NT2/D1 (cell line): ENCODE measurements around the gene RBM28.

Experiments
- DNase-seq: peaks from one replicate; pipeline ENCODE4 v3.0.0-alpha.2; 2011; ENCODE audit warnings: low read depth, low spot score
- H3K27me3 ChIP-seq: 2 replicates; pipeline ENCODE4 v1.6.0; 2011; ENCODE audit warnings: mild to moderate bottlenecking; ENCODE audit not compliant: insufficient read length, insufficient read depth
- H3K36me3 ChIP-seq: 2 replicates; pipeline ENCODE4 v1.6.1; 2011; ENCODE audit warnings: mild to moderate bottlenecking, low read length, mixed read lengths; ENCODE audit not compliant: insufficient read depth, insufficient read length
- H3K4me1 ChIP-seq: 2 replicates; pipeline ENCODE4 v1.5.1; 2011; ENCODE audit not compliant: insufficient read depth, insufficient read length
- H3K4me3 ChIP-seq: 2 replicates; pipeline ENCODE4 v1.5.1; 2011; ENCODE audit warnings: low read depth; ENCODE audit not compliant: insufficient read length
- H3K9ac ChIP-seq: 2 replicates; pipeline ENCODE4 v1.6.0; 2011; ENCODE audit warnings: low read depth; ENCODE audit not compliant: insufficient read length
- H3K9me3 ChIP-seq: 2 replicates; pipeline ENCODE4 v1.5.1; 2011; ENCODE audit warnings: mild to moderate bottlenecking, low read length; ENCODE audit not compliant: insufficient read depth
- SUZ12 ChIP-seq: IDR thresholded peaks from 2 replicates; pipeline ENCODE4 v1.6.1; 2011; ENCODE audit not compliant: insufficient read length, insufficient read depth; ENCODE audit errors: extremely low read depth
- YY1 ChIP-seq: IDR thresholded peaks from 2 replicates; pipeline ENCODE4 v1.6.1; 2011; ENCODE audit not compliant: insufficient read length, insufficient read depth
- ZNF274 ChIP-seq: IDR thresholded peaks from 2 replicates; pipeline ENCODE4 v1.6.1; 2011; ENCODE audit warnings: mild to moderate bottlenecking, low read depth, low read length

Gene RBM28

GRCh38 chr7:128270826-128271272, 72.9 kb downstream of the RBM28 start:
- no peak overlapping the region for H3K9ac ChIP-seq
- no peaks in the 10 kb centered on the region for H3K36me3 ChIP-seq
- no peak overlapping the region for H3K4me3 ChIP-seq
- H3K27me3 ChIP-seq, result no peaks in the 10 kb centered on the region
- peaks cover 10% of the 10 kb centered on the region for H3K4me1 ChIP-seq
- TF ChIP-seq YY1 (no peak), SUZ12 (no peak), ZNF274 (no peak)
- H3K9me3 ChIP-seq, result no peaks in the 10 kb centered on the region
- no peak for DNase-seq

- H3K4me1 ChIP-seq, result peaks cover 8% of the 10 kb centered on the region
- TF ChIP-seq SUZ12 (no peak), ZNF274 (no peak), YY1 (no peak)
- H3K9ac ChIP-seq, result no peak overlapping the region
- no peaks in the 10 kb centered on the region for H3K27me3 ChIP-seq
- H3K36me3 ChIP-seq, result no peaks in the 10 kb centered on the region
- DNase-seq, result no peak
- H3K4me3 ChIP-seq, result no peak overlapping the region
- H3K9me3 ChIP-seq, result no peaks in the 10 kb centered on the region
Observed at GRCh38 chr7:128268233-128268632, 75.5 kb downstream of the RBM28 start.

GRCh38 chr7:128267595-128267924, 76.1 kb downstream of the RBM28 start:
- Histone ChIP-seq H3K4me1 (peaks cover 8% of the 10 kb centered on the region), H3K4me3 (no peak overlapping the region), H3K36me3 (no peaks in the 10 kb centered on the region), H3K9ac (peak overlapping the region; percentile 33), H3K27me3 (no peaks in the 10 kb centered on the region), H3K9me3 (no peaks in the 10 kb centered on the region)
- no peak for DNase-seq
- TF ChIP-seq ZNF274, result no peak
- TF ChIP-seq SUZ12, result no peak
- TF ChIP-seq YY1, result no peak

GRCh38 chr7:128266883-128267594, 76.7 kb downstream of the RBM28 start:
- H3K27me3 ChIP-seq, result no peaks in the 10 kb centered on the region
- DNase-seq, result peak; percentile 60
- H3K9me3 ChIP-seq, result no peaks in the 10 kb centered on the region
- peak overlapping the region; percentile 19 for H3K4me3 ChIP-seq
- TF ChIP-seq ZNF274, result no peak
- no peak for TF ChIP-seq YY1
- TF ChIP-seq SUZ12, result no peak
- H3K9ac ChIP-seq, result peak overlapping the region; percentile 33
- H3K36me3 ChIP-seq, result no peaks in the 10 kb centered on the region
- peaks cover 8% of the 10 kb centered on the region for H3K4me1 ChIP-seq

- no peak for TF ChIP-seq ZNF274
- Histone ChIP-seq H3K4me3 (no peak overlapping the region), H3K9me3 (no peaks in the 10 kb centered on the region), H3K4me1 (peaks cover 8% of the 10 kb centered on the region), H3K36me3 (no peaks in the 10 kb centered on the region), H3K9ac (peak overlapping the region; percentile 33), H3K27me3 (no peaks in the 10 kb centered on the region)
- no peak for DNase-seq
Observed at GRCh38 chr7:128266529-128266882, 77.2 kb downstream of the RBM28 start.

- TF ChIP-seq YY1 (no peak), SUZ12 (no peak), ZNF274 (no peak)
- Histone ChIP-seq H3K36me3 (no peaks in the 10 kb centered on the region), H3K9ac (no peak overlapping the region)
Observed at GRCh38 chr7:128265906-128266300, 77.8 kb downstream of the RBM28 start.

GRCh38 chr7:128265156-128265905, 78.4 kb downstream of the RBM28 start:
- no peaks in the 10 kb centered on the region for H3K27me3 ChIP-seq
- H3K9me3 ChIP-seq, result no peaks in the 10 kb centered on the region
- no peak for DNase-seq
- H3K36me3 ChIP-seq, result no peaks in the 10 kb centered on the region
- H3K4me1 ChIP-seq, result peaks cover 8% of the 10 kb centered on the region
- no peak overlapping the region for H3K4me3 ChIP-seq
- no peak overlapping the region for H3K9ac ChIP-seq
- TF ChIP-seq SUZ12, result no peak
- TF ChIP-seq ZNF274, result no peak
- no peak for TF ChIP-seq YY1

More at GRCh38 chr7:128265906-128266300, 77.8 kb downstream of the RBM28 start:
- no peak overlapping the region for H3K4me3 ChIP-seq
- no peaks in the 10 kb centered on the region for H3K9me3 ChIP-seq
- no peak for DNase-seq
- H3K27me3 ChIP-seq, result no peaks in the 10 kb centered on the region
- H3K4me1 ChIP-seq, result peaks cover 8% of the 10 kb centered on the region
